HG03460 (cell line): ENCODE measurements around the gene CREBBP.
A peak's percentile ranks its signal among the peaks of the same experiment; 100 is the strongest.

ENCODE experiments used
- ATAC-seq: cut with Tn5 transposase; IDR thresholded peaks from one replicate; pipeline ENCODE4 v1.9.1; 2021; ENCODE audit not compliant: unreplicated experiment

The CREBBP gene

GRCh38 chr16:3800019-3800418, 80.5 kb downstream of the CREBBP start:
- no peak for ATAC-seq

- no peak for ATAC-seq
Observed at GRCh38 chr16:3799354-3799753, 81.2 kb downstream of the CREBBP start.

- ATAC-seq = no peak
Observed at GRCh38 chr16:3798838-3799237, 81.7 kb downstream of the CREBBP start.

- no peak for ATAC-seq
Observed at GRCh38 chr16:3797904-3798811, 82.4 kb downstream of the CREBBP start.

- ATAC-seq = no peak
Observed at GRCh38 chr16:3797473-3797872, 83.0 kb downstream of the CREBBP start.

GRCh38 chr16:3793161-3793576, 87.3 kb downstream of the CREBBP start:
- no peak for ATAC-seq

GRCh38 chr16:3792472-3793012, 88.0 kb downstream of the CREBBP start:
- no peak for ATAC-seq

- no peak for ATAC-seq
Observed at GRCh38 chr16:3791701-3792100, 88.8 kb downstream of the CREBBP start.

GRCh38 chr16:3789375-3790099, 91.0 kb downstream of the CREBBP start:
- ATAC-seq = no peak

- no peak for ATAC-seq
Observed at GRCh38 chr16:3788711-3789374, 91.7 kb downstream of the CREBBP start.

GRCh38 chr16:3787924-3788661, 92.4 kb downstream of the CREBBP start:
- ATAC-seq = peak; percentile 75

- no peak for ATAC-seq
Observed at GRCh38 chr16:3785413-3785812, 95.1 kb downstream of the CREBBP start.

- ATAC-seq = no peak
Observed at GRCh38 chr16:3783516-3783915, 97.0 kb downstream of the CREBBP start.

GRCh38 chr16:3782566-3782965, 97.9 kb downstream of the CREBBP start:
- ATAC-seq = no peak

- ATAC-seq = no peak
Observed at GRCh38 chr16:3781421-3781820, 99.1 kb downstream of the CREBBP start.

GRCh38 chr16:3780570-3780969, 99.9 kb downstream of the CREBBP start:
- no peak for ATAC-seq

GRCh38 chr16:3776316-3776715, 104.2 kb downstream of the CREBBP start:
- no peak for ATAC-seq

GRCh38 chr16:3774819-3775218, 105.7 kb downstream of the CREBBP start:
- no peak for ATAC-seq

- ATAC-seq = no peak
Observed at GRCh38 chr16:3774156-3774767, 106.3 kb downstream of the CREBBP start.

- no peak for ATAC-seq
Observed at GRCh38 chr16:3773663-3774062, 106.8 kb downstream of the CREBBP start.
